Activated effector memory CD4-positive, alpha-beta T cell treated with anti-CD3 and anti-CD28 coated beads, Interleukin-2, amount 50 U/mL, for 16 hours (primary cell): ENCODE measurements around the gene PHF14.
"Not testable (repeated sequence)": the region's sequence is repeated elsewhere in the genome, so short reads cannot be mapped to it uniquely, and the experiment has no call there.

Experiments
- DNase-seq: peaks from one replicate; pipeline ENCODE4 v3.0.0-alpha.2; 2020

Gene PHF14

DNA sequence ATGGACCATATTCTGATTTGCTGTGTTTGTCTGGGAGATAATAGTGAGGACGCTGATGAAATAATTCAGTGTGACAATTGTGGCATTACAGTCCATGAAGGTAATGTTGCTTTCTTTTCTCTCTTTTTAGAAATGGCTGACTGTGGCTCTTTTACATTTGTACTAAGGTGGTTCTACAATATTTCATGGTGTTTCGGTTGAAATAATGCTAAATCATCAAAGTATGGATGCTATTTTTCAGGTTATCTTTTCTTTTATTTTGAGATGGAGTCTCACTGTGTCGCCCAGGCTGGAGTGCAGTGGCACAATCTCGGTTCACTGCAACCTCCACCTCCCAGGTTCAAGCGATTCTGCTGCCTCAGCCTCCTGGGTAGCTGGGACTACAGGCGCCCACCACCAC is 17.1 kb downstream of the PHF14 start:
- not testable (repeated sequence) for DNase-seq

DNA sequence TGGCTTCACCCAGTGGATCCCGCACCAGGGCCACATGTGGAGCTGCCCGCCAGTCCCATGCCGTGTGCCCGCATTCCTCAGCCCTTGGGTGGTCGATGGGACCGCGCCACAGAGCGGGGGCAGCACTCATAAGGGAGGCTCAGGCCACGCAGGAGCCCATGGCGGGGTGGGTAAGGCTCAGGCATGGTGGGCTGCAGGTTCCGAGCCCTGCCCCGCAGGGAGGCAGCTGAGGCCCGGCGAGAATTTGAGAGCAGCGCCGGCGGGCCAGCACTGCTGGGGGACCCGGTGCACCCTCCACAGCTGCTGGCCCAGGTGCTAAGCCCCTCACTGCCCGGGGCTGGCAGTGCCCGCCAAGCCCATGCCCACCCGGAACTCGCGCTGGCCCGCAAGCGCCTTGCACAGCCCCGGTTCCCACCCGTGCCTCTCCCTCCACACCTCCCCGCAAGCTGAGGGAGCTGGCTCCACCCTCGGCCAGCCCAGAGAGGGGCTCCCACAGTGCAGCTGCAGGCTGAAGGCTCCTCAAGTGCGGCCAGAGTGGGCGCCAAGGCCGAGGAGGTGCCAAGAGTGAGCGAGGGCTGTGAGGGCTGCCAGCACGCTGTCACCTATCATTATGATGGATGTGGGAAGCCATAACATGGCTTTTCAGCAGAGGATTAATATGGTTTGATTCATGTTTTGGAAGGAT is 22.0 kb downstream of the PHF14 start:
- not testable (repeated sequence) for DNase-seq

DNA sequence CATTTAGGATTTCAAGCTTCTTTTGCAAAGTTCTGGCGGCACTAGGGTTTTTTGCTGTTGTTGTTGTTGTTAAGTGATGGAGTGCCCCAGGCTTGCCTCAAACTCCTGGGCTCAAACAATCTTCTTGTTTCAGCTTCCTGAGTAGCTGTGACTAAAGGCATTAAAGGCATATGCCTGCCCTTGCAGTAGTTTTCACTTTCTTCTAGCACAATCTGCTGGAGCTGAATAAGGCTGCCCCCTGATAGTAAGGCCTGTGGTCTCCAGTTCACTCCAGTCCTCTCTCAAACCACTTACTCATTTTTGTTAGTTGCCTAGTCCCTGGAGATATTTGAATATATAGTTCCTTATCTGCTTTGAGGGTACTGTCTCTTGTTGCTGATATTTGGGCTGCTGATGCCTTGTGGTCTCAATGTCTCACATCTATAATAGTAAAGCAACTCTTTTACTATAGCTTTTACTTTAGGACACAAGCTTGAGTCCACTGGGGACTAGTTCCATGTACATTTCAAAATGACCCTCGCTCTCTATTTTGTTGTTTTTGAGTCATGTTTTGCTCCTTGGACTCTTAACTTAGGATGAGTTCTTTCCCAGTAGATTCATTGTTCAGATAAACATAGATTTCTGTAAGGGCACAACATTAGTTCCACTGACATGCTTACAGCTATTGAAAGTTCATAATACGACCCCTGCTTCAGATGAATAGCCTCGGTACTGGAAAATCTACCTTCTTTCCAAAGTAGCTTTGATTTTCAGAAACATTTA is 25.5 kb downstream of the PHF14 start:
- no peak for DNase-seq

- no peak for DNase-seq
Observed at GRCh38 chr7:11005202-11005601, 31.5 kb downstream of the PHF14 start.

- DNase-seq: no peak
Observed at GRCh38 chr7:11006291-11006690, 32.6 kb downstream of the PHF14 start.

- DNase-seq: no peak
Observed at GRCh38 chr7:11009631-11010030, 36.0 kb downstream of the PHF14 start.

DNA sequence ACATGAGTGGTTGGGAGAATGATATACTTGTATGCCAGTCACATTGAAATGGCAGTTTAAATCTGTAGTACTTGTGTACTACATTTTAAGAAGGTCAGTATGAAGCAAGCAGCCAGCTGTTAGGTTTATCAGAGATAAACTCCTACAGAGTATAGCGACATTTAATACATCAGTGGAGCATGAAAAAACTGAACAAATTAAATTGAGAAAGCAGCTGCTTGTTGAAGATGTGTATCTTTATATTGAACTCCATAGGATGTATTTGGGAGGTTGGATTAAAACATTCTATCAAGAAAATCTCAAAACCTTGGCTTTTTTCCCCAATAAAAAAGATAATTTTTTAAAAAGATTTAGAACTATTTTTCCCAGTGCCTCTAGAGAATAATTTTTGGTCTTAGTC is 47.8 kb downstream of the PHF14 start:
- DNase-seq: no peak

- no peak for DNase-seq
Observed at GRCh38 chr7:11026452-11027359, 53.0 kb downstream of the PHF14 start.

- DNase-seq: no peak
Observed at GRCh38 chr7:11035661-11036060, 62.0 kb downstream of the PHF14 start.

DNA sequence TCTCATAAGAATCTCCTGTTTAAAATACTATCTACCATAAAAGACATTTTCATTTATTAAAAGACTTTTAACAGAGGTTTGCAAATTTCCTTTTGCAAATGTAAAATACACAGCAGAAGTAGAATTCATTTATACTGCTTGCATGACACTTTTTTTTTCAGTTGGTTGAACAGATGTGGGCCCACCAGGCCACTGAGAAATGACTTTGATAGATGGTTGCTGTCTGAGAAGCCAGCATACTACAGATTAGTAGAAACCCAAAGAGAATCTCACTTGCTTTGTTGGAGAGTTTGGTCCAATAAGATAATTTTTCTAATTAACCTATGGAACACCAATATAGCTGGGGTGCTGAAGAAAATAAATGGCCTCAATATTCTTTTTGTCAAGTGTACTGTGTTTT is 66.3 kb downstream of the PHF14 start:
- no peak for DNase-seq

- DNase-seq: no peak
Observed at GRCh38 chr7:11054033-11054432, 80.4 kb downstream of the PHF14 start.

DNA sequence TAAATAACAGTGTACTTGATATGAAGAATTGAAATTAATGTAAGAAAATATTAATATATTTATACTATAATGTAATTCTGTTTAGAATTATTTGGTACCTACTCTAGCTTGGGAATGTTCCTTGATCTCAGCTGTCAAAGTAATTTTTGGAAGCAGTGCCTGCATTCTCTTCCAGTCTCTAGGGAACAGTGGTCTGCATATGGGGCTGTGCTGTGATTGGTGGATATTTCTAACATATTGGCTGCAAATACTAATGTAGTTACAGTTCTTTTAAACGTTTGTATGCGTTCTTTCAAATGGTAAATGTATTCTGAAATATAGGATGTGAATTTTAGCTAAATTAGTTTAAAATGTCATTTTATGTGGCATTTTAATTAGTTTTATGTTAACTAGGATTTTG is 87.2 kb downstream of the PHF14 start:
- DNase-seq: no peak

DNA sequence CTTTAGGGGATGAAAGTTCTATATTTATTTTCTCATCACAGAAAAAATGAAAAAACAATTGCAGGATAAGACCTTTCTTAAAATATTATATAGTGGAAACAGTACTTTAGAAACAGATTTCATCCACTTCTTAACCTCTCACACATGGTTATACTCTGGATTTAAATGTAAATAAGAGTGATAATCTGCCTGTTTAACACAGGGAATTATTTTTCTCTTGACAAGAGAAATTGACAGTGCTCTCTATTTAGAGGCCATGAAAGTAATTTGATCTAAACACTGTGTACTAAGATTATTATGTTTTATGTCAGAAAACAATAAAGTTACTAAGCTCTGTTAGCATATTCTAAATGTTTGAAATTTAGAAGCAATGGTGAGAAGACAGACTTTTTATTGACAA is 88.4 kb downstream of the PHF14 start:
- DNase-seq: no peak

GRCh38 chr7:11069591-11069990 is 95.9 kb downstream of the PHF14 start:
- DNase-seq: no peak

- no peak for DNase-seq
Observed at GRCh38 chr7:11077816-11078215, 104.1 kb downstream of the PHF14 start.

DNA sequence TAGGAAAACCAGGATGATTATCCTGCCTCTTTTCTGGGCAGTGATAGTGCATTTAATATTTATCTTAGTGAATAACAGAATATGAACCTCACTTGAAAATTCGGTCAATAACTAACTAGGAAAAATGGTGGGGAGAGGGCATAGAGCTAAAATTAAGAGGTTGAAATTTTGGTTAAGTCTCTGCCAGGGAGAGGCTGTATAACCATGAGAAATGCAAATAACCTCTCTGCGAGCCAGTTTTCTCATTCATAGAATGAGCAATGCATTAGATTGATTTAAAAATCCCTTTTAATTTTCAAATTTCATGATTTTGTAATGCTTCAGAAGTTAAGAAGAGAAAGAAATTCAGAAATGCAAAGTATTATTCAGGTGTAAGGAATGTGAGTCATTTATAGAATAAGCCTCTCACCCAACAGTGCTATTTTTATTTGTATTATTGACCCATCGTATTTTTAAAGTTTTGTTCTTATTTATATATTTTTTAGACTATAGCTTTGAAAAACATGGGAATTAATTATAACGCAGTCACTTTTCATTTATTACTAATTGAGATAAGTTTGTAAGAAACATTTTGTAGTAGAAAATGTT is 104.7 kb downstream of the PHF14 start:
- DNase-seq: no peak

- no peak for DNase-seq
Observed at GRCh38 chr7:11079907-11080306, 106.2 kb downstream of the PHF14 start.

DNA sequence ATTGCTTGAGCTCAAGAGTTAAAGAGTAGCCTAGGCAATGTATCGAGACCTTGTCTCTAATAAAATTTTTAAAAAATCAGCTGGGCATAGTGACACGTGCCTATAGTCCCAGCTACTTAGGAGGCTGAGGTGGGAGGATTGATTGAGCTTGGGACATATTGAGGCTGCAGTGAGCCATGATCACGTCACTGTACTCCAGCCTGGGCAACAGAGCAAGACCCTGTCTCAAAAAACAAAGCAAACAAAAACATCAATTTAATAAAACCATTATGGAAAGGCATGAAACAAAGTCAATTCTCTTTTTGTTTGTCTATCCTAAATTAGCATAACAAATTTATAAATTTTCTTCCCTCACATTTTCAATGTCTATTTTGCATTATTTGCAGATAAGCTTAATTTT is 108.4 kb downstream of the PHF14 start:
- no peak for DNase-seq

DNA sequence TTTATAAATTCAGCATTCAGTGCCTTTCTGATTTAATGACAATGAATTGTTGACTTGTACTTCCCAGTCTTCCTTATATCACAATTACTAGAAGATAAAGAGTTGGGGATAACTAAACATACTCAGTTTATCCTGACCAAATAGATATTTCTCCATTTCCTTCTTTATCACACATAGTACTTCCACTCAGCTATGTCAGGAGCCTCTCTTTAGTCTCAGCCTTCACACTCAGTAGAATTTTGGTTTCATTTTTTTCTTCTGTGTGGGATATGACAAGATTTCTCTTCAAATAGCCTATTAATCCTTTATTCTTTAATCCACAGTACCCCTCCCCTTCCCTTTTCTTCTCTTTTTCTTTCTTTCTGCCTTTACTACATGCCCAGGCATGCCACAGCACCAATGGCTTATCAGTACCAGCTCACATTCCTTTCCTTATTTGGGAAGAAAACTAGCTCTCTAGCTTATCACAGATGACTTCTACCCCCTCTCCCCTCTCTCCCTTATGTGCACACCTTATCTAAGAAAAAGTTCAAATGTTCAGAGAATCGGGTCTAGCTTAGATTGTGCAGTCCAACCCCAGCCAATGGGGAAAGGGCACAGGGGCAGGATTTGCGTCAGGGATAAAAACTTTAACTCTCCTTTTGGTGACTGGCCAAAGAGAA is 109.0 kb downstream of the PHF14 start:
- no peak for DNase-seq

GRCh38 chr7:11083214-11083568 is 109.5 kb downstream of the PHF14 start:
- DNase-seq: no peak

- DNase-seq: no peak
Observed at GRCh38 chr7:11104578-11104977, 130.9 kb downstream of the PHF14 start.

- DNase-seq: no peak
Observed at GRCh38 chr7:11109659-11110058, 136.0 kb downstream of the PHF14 start.
